Measurements from ENCODE around the gene ANKS4B. TPM values are rescaled to one million over a fixed set of nuclear protein-coding genes. Genes with fewer than 3 reads are reported as not detected.

The ANKS4B gene
- total and polyA plus RNA-seq, 2 of the 8 experiments (the other 6 are each of a cell fraction or from before 2014, with no cell fraction given) = 0.06 to 0.15 TPM

DNA sequence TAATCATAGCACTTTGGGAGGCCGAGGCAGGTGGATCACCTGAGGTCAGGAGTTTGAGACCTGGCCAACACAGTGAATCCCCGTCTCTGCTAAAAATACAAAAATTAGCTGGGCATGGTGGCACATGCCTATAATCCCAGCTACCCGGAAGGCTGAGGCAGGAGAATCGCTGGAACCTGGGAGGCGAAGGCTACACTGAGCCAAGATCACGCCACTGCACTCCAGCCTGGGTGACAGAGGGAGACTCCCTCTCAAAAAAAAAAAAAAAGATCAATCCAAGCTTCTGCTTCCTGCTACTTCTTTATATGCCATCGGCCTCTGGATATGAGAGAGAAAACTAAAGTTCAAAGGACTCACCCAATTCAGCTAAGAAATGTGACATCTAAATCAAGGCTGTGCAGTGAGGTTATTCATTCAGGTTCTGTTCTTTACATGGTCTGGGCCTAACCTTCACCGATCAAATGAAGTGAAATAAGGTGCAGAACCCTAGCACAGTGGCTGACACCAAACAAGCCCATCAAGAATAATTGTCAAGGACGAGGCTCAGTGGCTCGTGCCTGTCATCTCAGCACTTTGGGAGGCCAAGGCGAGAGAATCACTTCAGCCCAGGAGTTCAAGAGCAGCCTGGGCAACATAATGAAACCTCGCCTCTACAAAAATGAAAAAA is 47.7 kb upstream of the ANKS4B start:
- Histone ChIP-seq H3K79me2 (ENCODE audit: control insufficient read depth in 1 of 2, insufficient read depth in 2 of 2, low read length in 2 of 2) (no peaks in the 10 kb centered on the region), H3K9ac (replicated peaks in 1 of 4; ENCODE audit: extremely low read depth in 1 of 4, low read depth in 3 of 4, low read length in 3 of 4) (no peak overlapping the region), H3K14ac (ENCODE audit: insufficient read length) (no peak overlapping the region), H2BK20ac (ENCODE audit: low read length) (no peak overlapping the region), H3K4me1 (replicated peaks in 1 of 4; ENCODE audit: control insufficient read depth in 3 of 4, insufficient read depth in 4 of 4, low read length in 3 of 4) (no peaks in the 10 kb centered on the region), H3K23ac (ENCODE audit: insufficient read length) (no peak overlapping the region), H3K4me2 (ENCODE audit: insufficient read depth in 1 of 2, low read depth in 2 of 2, low read length in 2 of 2) (no peak overlapping the region), H4K91ac (replicated peaks; ENCODE audit: insufficient read length, low read length) (no peak overlapping the region), H3K4me3 (ENCODE audit: extremely low read depth in 1 of 4, insufficient read depth in 2 of 4, low read depth in 3 of 4, low read length in 4 of 4) (no peak overlapping the region), H2AFZ (ENCODE audit: low read length) (no peak overlapping the region), H2AK5ac (ENCODE audit: low read depth, low read length) (no peak overlapping the region), H3K27ac (ENCODE audit: low read depth, low read length) (no peak overlapping the region), H4K8ac (ENCODE audit: extremely low read depth, insufficient read depth, low read length) (no peak overlapping the region), H3K18ac (ENCODE audit: extremely low read depth, low read length) (no peak overlapping the region), H3K9me3 (ENCODE audit: insufficient read depth in 2 of 2, low read depth in 1 of 2, low read length in 1 of 2) (peaks cover 10% of the 10 kb centered on the region in 2 experiments), H2BK120ac (replicated peaks; ENCODE audit: low read depth, low read length) (no peak overlapping the region), H3K4ac (replicated peaks; ENCODE audit: insufficient read length, low read depth, low read length) (no peak overlapping the region), H3K36me3 (ENCODE audit: control insufficient read depth in 2 of 4, insufficient read depth in 4 of 4, low read length in 3 of 4) (peaks cover 1 to 20% (median 14%) of the 10 kb centered on the region in 4 experiments), H2BK15ac (ENCODE audit: low read length) (no peak overlapping the region), H2BK12ac (ENCODE audit: low read depth, low read length) (no peak overlapping the region), H4K20me1 (replicated peaks in 1 of 2; ENCODE audit: control insufficient read depth in 1 of 2, insufficient read depth in 2 of 2, low read length in 2 of 2) (no peaks in the 10 kb centered on the region), H3K56ac (replicated peaks; ENCODE audit: insufficient read length, low read depth, low read length) (no peak overlapping the region), H4K5ac (ENCODE audit: insufficient read length, low read depth, low read length) (no peak overlapping the region), H3K79me1 (ENCODE audit: low read depth, low read length) (no peaks in the 10 kb centered on the region), H3K27me3 (replicated peaks in 1 of 4; ENCODE audit: control insufficient read depth in 3 of 4, extremely low read depth in 1 of 4, insufficient read depth in 3 of 4, low read length in 3 of 4) (peaks cover 0 to 2% (median 0%) of the 10 kb centered on the region in 4 experiments; a peak in 2 of 7 replicates), H2BK5ac (ENCODE audit: low read depth, low read length) (no peak overlapping the region), H3K23me2 (ENCODE audit: low read depth, low read length) (no peaks in the 10 kb centered on the region)
- FAIRE-seq = no peak
- 93% methylated on average over 12 of the region's 12 CpGs; no CpG with 5 or more reads in 1 of the 2 experiments for whole genome bisulfite sequencing, 2 experiments (ENCODE audit: extremely low coverage in 1 of 2, insufficient coverage in 1 of 2, insufficient read length in 1 of 2, insufficient replicate concordance in 2 of 2, low coverage in 1 of 2, low lambda C conversion rate in 2 of 2, missing lambda C conversion rate in 1 of 2)
- CTCF ChIA-PET (ENCODE audit: partially characterized antibody) = interaction anchor here (0.7 to 5.1 kb wide), 6 partner anchors 17 to 115 kb away, joined by 3 to 20 read pairs (median 8); partner anchors contain the start of gene CRYM
- DNase-seq (ENCODE audit: low read depth in 1 of 2, low spot score in 2 of 2) = no peak
- POLR2A ChIA-PET (ENCODE audit: partially characterized antibody) = interaction anchor here (0.6 to 1.0 kb wide), 2 partner anchors 15 to 1144 kb away, joined by 3 read pairs; no protein-coding TSS in a partner anchor
- TF ChIP-seq SP4 (IDR thresholded peaks at IDR 0.05; ENCODE audit: low read length) (no peak), CBX8 (IDR thresholded peaks at IDR 0.05; ENCODE audit: borderline replicate concordance, low read depth, low read length) (no peak), POLR2A (IDR thresholded peaks at IDR 0.05; ENCODE audit: control extremely low read depth in 1 of 2, low read depth in 2 of 2, low read length in 2 of 2) (no peak), SIN3A (conservative IDR thresholded peaks at IDR 0.05 in 1 of 2, IDR thresholded peaks at IDR 0.05 in 1 of 2; ENCODE audit: low read depth in 1 of 2, low read length in 2 of 2) (no peak), PHF8 (conservative IDR thresholded peaks at IDR 0.05; ENCODE audit: low read depth, low read length) (no peak), ASH2L (IDR thresholded peaks at IDR 0.05; ENCODE audit: low read length) (no peak), KDM1A (IDR thresholded peaks at IDR 0.05; ENCODE audit: borderline replicate concordance, low read length) (no peak), NRF1 (IDR thresholded peaks at IDR 0.05; ENCODE audit: low read depth, low read length) (no peak), POU5F1 (IDR thresholded peaks at IDR 0.05; ENCODE audit: low read depth, low read length) (no peak)
- TF ChIP-seq, protein P1, sequence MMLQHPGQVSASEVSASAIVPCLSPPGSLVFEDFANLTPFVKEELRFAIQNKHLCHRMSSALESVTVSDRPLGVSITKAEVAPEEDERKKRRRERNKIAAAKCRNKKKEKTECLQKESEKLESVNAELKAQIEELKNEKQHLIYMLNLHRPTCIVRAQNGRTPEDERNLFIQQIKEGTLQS (IDR thresholded peaks at IDR 0.05; ENCODE audit: insufficient read depth, low read depth, low read length) = no peak
- TF ChIP-seq, protein P2, sequence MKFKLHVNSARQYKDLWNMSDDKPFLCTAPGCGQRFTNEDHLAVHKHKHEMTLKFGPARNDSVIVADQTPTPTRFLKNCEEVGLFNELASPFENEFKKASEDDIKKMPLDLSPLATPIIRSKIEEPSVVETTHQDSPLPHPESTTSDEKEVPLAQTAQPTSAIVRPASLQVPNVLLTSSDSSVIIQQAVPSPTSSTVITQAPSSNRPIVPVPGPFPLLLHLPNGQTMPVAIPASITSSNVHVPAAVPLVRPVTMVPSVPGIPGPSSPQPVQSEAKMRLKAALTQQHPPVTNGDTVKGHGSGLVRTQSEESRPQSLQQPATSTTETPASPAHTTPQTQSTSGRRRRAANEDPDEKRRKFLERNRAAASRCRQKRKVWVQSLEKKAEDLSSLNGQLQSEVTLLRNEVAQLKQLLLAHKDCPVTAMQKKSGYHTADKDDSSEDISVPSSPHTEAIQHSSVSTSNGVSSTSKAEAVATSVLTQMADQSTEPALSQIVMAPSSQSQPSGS (IDR thresholded peaks at IDR 0.05; ENCODE audit: low read length) = no peak

All from H1 (cell line).